Endothelial cell of umbilical vein (primary cell): Measurements from ENCODE around the gene POLE.

Experiments used
- TF ChIP-seq, protein P1 (sequence below), 2 donors: IDR thresholded peaks; 1 replicate in 1 of 2; 2 replicates in 1 of 2; pipeline ENCODE4 v1.5.1; 2011; ENCODE audit warnings: low read length in 2 of 2, mild to moderate bottlenecking in 2 of 2, moderate library complexity in 2 of 2, control low read depth in 1 of 2, inconsistent platforms in 1 of 2, low read depth in 1 of 2; ENCODE audit not compliant: insufficient read depth in 1 of 2; ENCODE audit errors: extremely low read depth in 1 of 2
- TF ChIP-seq, protein P2 (sequence below): IDR thresholded peaks from 2 replicates; pipeline ENCODE4 v1.6.1; 2011; ENCODE audit not compliant: insufficient read depth, insufficient read length

DNA sequence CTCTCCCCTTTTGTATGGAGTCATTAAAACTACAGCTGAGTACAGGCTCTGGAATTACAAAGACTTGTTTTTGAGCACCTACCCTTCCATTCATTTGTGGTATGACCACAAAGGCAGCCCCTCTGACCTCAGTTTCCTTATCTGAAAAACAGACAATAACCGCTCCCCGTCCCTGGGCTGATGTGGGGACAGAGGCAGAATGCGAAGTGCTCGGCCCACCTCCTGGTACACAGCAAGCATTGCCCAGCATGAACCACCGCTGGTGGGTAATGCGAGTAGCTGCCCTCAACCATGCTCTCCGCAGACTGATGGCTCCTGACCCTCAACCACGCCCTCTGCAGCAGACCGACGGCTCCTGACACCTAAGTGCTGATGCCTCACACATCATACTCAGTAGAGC, 46.2 kb downstream of the POLE start:
- TF ChIP-seq, protein P1, sequence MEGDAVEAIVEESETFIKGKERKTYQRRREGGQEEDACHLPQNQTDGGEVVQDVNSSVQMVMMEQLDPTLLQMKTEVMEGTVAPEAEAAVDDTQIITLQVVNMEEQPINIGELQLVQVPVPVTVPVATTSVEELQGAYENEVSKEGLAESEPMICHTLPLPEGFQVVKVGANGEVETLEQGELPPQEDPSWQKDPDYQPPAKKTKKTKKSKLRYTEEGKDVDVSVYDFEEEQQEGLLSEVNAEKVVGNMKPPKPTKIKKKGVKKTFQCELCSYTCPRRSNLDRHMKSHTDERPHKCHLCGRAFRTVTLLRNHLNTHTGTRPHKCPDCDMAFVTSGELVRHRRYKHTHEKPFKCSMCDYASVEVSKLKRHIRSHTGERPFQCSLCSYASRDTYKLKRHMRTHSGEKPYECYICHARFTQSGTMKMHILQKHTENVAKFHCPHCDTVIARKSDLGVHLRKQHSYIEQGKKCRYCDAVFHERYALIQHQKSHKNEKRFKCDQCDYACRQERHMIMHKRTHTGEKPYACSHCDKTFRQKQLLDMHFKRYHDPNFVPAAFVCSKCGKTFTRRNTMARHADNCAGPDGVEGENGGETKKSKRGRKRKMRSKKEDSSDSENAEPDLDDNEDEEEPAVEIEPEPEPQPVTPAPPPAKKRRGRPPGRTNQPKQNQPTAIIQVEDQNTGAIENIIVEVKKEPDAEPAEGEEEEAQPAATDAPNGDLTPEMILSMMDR (IDR thresholded peaks at IDR 0.05; ENCODE audit: extremely low read depth in 1 of 2, insufficient read depth in 1 of 2, low read depth in 1 of 2, low read length in 2 of 2), result no peak
- TF ChIP-seq, protein P2, sequence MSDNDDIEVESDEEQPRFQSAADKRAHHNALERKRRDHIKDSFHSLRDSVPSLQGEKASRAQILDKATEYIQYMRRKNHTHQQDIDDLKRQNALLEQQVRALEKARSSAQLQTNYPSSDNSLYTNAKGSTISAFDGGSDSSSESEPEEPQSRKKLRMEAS, result no peak
